Measurements from ENCODE around the gene MFN1.
A peak's percentile ranks its signal among the peaks of the same experiment; 100 is the strongest.
"Not testable (repeated sequence)": the region's sequence is repeated elsewhere in the genome, so short reads cannot be mapped to it uniquely, and the experiment has no call there.

The MFN1 gene

GRCh38 chr3:179347345-179348194 lies at the start of gene MFN1:
MFN1 (plus strand) TSS chr3:179347709; CDS start chr3:179348852, 1,143 bp downstream.
- DNase-seq = peak; percentile 92

GRCh38 chr3:179297971-179298725 lies 49.4 kb upstream of the MFN1 start:
- DNase-seq = no peak

- DNase-seq = no peak
Observed at GRCh38 chr3:179299316-179299715, 48.2 kb upstream of the MFN1 start.

- no peak for DNase-seq
Observed at GRCh38 chr3:179299999-179300613, 47.4 kb upstream of the MFN1 start.

GRCh38 chr3:179301645-179302044 lies 45.9 kb upstream of the MFN1 start:
- no peak for DNase-seq

- DNase-seq = no peak
Observed at GRCh38 chr3:179302111-179302510, 45.4 kb upstream of the MFN1 start.

GRCh38 chr3:179304605-179305004 lies 42.9 kb upstream of the MFN1 start:
- DNase-seq = no peak

- not testable (repeated sequence) for DNase-seq
Observed at GRCh38 chr3:179307362-179307761, 40.1 kb upstream of the MFN1 start.

- no peak for DNase-seq
Observed at GRCh38 chr3:179308001-179308400, 39.5 kb upstream of the MFN1 start.

- DNase-seq = no peak
Observed at GRCh38 chr3:179309225-179310078, 38.1 kb upstream of the MFN1 start.

- no peak for DNase-seq
Observed at GRCh38 chr3:179318876-179319275, 28.6 kb upstream of the MFN1 start.

GRCh38 chr3:179321668-179322285 lies 25.7 kb upstream of the MFN1 start:
- DNase-seq = peak; percentile 8

GRCh38 chr3:179322286-179323196 lies 25.0 kb upstream of the MFN1 start, which contains the start of gene ZNF639:
ZNF639 (plus strand) TSS chr3:179323031; CDS start chr3:179328294, 5,263 bp downstream.
- peak; percentile 84 for DNase-seq

- peak; percentile 58 for DNase-seq
Observed at GRCh38 chr3:179323197-179324110, 24.1 kb upstream of the MFN1 start.

- DNase-seq = no peak
Observed at GRCh38 chr3:179324270-179324754, 23.2 kb upstream of the MFN1 start.

- DNase-seq = no peak
Observed at GRCh38 chr3:179330438-179330837, 17.1 kb upstream of the MFN1 start.

GRCh38 chr3:179332240-179332639 lies 15.3 kb upstream of the MFN1 start:
- DNase-seq = no peak

GRCh38 chr3:179333084-179333483 lies 14.4 kb upstream of the MFN1 start:
- no peak for DNase-seq

GRCh38 chr3:179336345-179336929 lies 11.1 kb upstream of the MFN1 start:
- DNase-seq = no peak
